Pancreas (tissue), 10 donors: ENCODE results near the gene ITGA8. TPM values are rescaled to one million over a fixed set of nuclear protein-coding genes. Genes with fewer than 3 reads are reported as not detected.
"Not testable (repeated sequence)": the region's sequence is repeated elsewhere in the genome, so short reads cannot be mapped to it uniquely, and the experiment has no call there.

Experiments
- ATAC-seq, 4 donors: fragments of 200-7000 bp; cut with Tn5 transposase; one replicate each; pipeline versions ENCODE4 v1.8.0 to v1.9.1; 2020; ENCODE audit warnings: mild to moderate bottlenecking in 4 of 4, moderate library complexity in 4 of 4
- DNase-seq, 6 donors: peaks; one replicate each; pipeline ENCODE4 v3.0.0-alpha.2; 2020
- FAIRE-seq: peaks from 2 replicates; lab custom pipeline; 2012; peaks lifted over from hg19 to GRCh38; lab: Jason Lieb, UNC
- H3K27ac ChIP-seq, 4 donors: fragments of 200-600 bp; sonication (generic); 1 replicate in 3 of 4; 2 replicates in 1 of 4; pipeline versions ENCODE4 v1.5.0 to v1.8.0; 2020
- H3K27me3 ChIP-seq, 4 donors: fragments of 200-600 bp; one replicate each; pipeline ENCODE4 v1.8.0; 2021
- H3K36me3 ChIP-seq, 3 donors: fragments of 200-600 bp; sonication (generic) in 1 of 3; one replicate each; pipeline versions ENCODE4 v1.5.0 to v1.8.0; 2020 to 2021
- H3K4me1 ChIP-seq, 3 donors: fragments of 200-600 bp; one replicate each; pipeline ENCODE4 v1.8.0; 2021
- H3K4me3 ChIP-seq, 4 donors: fragments of 200-600 bp; sonication (generic) in 2 of 4; one replicate each; pipeline versions ENCODE4 v1.5.0 to v1.8.0; 2020 to 2021
- H3K9me3 ChIP-seq, 4 donors: fragments of 200-600 bp; one replicate each; pipeline ENCODE4 v1.8.0; 2021
- CTCF ChIP-seq, 4 donors: fragments of 200-600 bp; sonication (generic) in 3 of 4; IDR thresholded peaks; one replicate each; pipeline versions ENCODE4 v1.5.0 to v1.8.0; 2021; ENCODE audit warnings: antibody characterized with exemption in 4 of 4
- WGBS, 2 donors: extraction: QIAGEN DNeasy Blood & Tissue Kit; methylation state at CpG; one replicate each; pipeline ENCODE4 v1.1.7; 2013; 5-methylcytosine and 5-hydroxymethylcytosine counted together
- intact Hi-C, 3 donors: fragments of 100-400 bp; cut with DNase I; formaldehyde crosslinking; loops; one replicate each; pipeline versions ENCODE4 v1.11.1 to v1.14.2; 2022
- polyA plus RNA-seq, 2 donors: library from polyadenylated mRNA; stranded (reverse); fragments of 200-250 nt; gene quantifications; one replicate each; pipeline ENCODE4 v1.2.3, GENCODE V29; 2013
- total RNA-seq, 6 donors: library from RNA; stranded (reverse); fragmentation: NEBNext Ultra II Directional in 4 of 6; extraction: Animal tissue kit (Norgen Biotek cat#: 25700) in 4 of 6; gene quantifications; one replicate each; pipeline versions ENCODE4 v1.2.1 to v1.2.4, GENCODE V29; 2021 to 2023
- donor health status: healthy with polysubstance abuse.
- donor health status: DM: no; HTN: no; CAD: no; lungs with moderate emphysema.
- donor health status: DM: no; HTN: no; CAD: no.
- donor health status: control.
- donor health status: control.
- donor health status: Bipolar disorder and iron deficiency.
- donor health status: DM: yes; HTN: yes; CAD: no.
- donor health status: DM: no; HTN: no; CAD: no.
- donor health status: DM: no; HTN: no; CAD: no.
- donor health status: DM: yes; HTN: yes; CAD: no.

Gene ITGA8
- total and polyA plus RNA-seq, 8 donors, result 0.12 to 1.1 (median 0.52) TPM

DNA sequence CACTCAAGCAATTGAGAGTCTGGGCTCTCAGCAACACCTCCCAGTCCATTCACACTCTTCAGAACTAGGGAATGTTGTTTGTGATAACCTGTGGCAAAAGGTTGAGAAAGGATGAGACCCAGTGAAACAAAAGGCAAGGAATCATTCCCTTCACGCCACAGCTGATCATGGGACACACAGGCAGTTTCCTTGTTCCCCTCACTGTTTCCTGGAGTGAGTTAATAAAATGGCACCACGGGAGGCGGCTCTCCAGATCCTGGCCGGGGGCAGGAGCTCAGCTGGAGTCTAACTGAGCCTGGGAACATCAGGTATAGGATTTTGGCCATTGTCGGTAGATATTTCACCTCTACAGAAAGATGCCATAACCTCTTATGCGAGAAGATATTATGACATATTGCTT lies 241.3 kb downstream of the ITGA8 start:
- no peaks in the 10 kb centered on the region for H3K27me3 ChIP-seq
- intact Hi-C loops, result no loop called here
- no peak overlapping the region for H3K4me3 ChIP-seq
- no peaks in the 10 kb centered on the region for H3K36me3 ChIP-seq
- DNase-seq (no peak), FAIRE-seq (no peak), ATAC-seq (no peak)
- 26% methylated on average over 6 of the region's 6 CpGs for WGBS, 2 donors
- no peaks in the 10 kb centered on the region for H3K9me3 ChIP-seq
- H3K27ac ChIP-seq, result no peak overlapping the region
- H3K4me1 ChIP-seq, result no peaks in the 10 kb centered on the region
- no peak for TF ChIP-seq CTCF (IDR thresholded peaks at IDR 0.05)

DNA sequence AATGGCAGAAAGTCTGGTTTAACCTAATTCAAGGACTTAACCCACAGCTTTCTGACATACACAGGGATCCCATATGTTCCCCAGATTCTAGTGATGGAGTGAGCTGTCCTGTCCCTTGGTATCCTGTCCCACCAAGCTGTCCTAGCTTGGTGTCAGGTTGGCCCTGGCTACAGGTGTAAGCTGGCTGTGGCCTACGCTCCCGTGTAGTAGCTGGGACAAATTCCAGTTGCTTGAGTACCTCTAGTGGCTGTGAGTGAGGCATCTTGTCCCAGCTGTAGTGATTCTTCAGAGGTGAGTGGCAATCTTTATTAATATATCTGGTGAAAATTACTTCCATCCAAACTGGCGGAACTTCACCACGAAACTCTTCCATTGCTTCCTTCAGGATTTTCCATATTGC lies 243.4 kb downstream of the ITGA8 start:
- H3K27me3 ChIP-seq, result no peaks in the 10 kb centered on the region
- FAIRE-seq (no peak), ATAC-seq (no peak), DNase-seq (no peak)
- no peak overlapping the region for H3K4me3 ChIP-seq
- no peaks in the 10 kb centered on the region for H3K4me1 ChIP-seq
- no peak for TF ChIP-seq CTCF (IDR thresholded peaks at IDR 0.05)
- no peak overlapping the region for H3K27ac ChIP-seq
- H3K9me3 ChIP-seq, result no peaks in the 10 kb centered on the region
- no peaks in the 10 kb centered on the region for H3K36me3 ChIP-seq
- intact Hi-C loops, result no loop called here
- WGBS, 2 donors, result 69 to 90% methylated on average over 4 of the region's 4 CpGs

- H3K4me3 ChIP-seq, H3K36me3 ChIP-seq, ATAC-seq, intact Hi-C loops, H3K4me1 ChIP-seq, FAIRE-seq, DNase-seq, H3K27me3 ChIP-seq, H3K9me3 ChIP-seq, H3K27ac ChIP-seq: not testable (repeated sequence)
These were observed 244.3 kb downstream of the ITGA8 start for GRCh38 chr10:15475439-15475838.

DNA sequence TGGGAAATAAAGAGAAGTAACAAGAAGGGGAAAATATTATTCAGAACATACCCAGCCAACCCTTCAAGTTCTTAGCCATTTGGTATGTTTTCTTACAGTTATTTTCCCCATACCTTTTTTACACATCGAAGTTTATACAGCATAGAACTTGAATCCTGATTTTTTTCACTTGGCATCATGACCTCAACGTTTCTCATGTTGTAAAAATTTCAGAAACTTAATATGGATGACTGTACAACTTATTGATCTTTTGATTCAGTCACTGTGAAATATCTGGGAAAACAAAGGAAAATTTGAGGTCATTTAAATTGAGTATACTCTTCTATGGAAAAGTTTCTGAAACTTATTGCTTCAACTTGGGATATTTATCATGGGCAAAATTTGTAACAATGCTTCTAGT lies 245.1 kb downstream of the ITGA8 start:
- Histone ChIP-seq H3K36me3 (no peaks in the 10 kb centered on the region), H3K27me3 (no peaks in the 10 kb centered on the region), H3K4me1 (no peaks in the 10 kb centered on the region), H3K27ac (no peak overlapping the region), H3K9me3 (no peaks in the 10 kb centered on the region), H3K4me3 (no peak overlapping the region)
- DNase-seq (no peak), ATAC-seq (no peak), FAIRE-seq (no peak)
- intact Hi-C loops, result no loop called here
- no peak for TF ChIP-seq CTCF (IDR thresholded peaks at IDR 0.05)
- 41 to 52% methylated on average over 2 of the region's 2 CpGs for WGBS, 2 donors

- intact Hi-C loops, result no loop called here
- H3K36me3 ChIP-seq, result no peaks in the 10 kb centered on the region
- H3K4me3 ChIP-seq, result no peak overlapping the region
- DNase-seq (no peak), ATAC-seq (no peak), FAIRE-seq (no peak)
- TF ChIP-seq CTCF (IDR thresholded peaks at IDR 0.05), result no peak
- H3K27ac ChIP-seq, result no peak overlapping the region
- no peaks in the 10 kb centered on the region for H3K27me3 ChIP-seq
- no peaks in the 10 kb centered on the region for H3K4me1 ChIP-seq
- WGBS, 2 donors, result 31 to 32% methylated on average over 5 of the region's 5 CpGs
- H3K9me3 ChIP-seq, result no peaks in the 10 kb centered on the region
These were observed 246.3 kb downstream of the ITGA8 start for GRCh38 chr10:15473396-15473767.
